ENCODE data around the gene MX2. TPM values are rescaled to one million over a fixed set of nuclear protein-coding genes. Genes with fewer than 3 reads are reported as not detected.
A peak's percentile ranks its signal among the peaks of the same experiment; 100 is the strongest.
"Not testable (repeated sequence)": the region's sequence is repeated elsewhere in the genome, so short reads cannot be mapped to it uniquely, and the experiment has no call there.

Gene MX2, protein sequence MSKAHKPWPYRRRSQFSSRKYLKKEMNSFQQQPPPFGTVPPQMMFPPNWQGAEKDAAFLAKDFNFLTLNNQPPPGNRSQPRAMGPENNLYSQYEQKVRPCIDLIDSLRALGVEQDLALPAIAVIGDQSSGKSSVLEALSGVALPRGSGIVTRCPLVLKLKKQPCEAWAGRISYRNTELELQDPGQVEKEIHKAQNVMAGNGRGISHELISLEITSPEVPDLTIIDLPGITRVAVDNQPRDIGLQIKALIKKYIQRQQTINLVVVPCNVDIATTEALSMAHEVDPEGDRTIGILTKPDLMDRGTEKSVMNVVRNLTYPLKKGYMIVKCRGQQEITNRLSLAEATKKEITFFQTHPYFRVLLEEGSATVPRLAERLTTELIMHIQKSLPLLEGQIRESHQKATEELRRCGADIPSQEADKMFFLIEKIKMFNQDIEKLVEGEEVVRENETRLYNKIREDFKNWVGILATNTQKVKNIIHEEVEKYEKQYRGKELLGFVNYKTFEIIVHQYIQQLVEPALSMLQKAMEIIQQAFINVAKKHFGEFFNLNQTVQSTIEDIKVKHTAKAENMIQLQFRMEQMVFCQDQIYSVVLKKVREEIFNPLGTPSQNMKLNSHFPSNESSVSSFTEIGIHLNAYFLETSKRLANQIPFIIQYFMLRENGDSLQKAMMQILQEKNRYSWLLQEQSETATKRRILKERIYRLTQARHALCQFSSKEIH
- total RNA-seq (2021; fragmentation: NEBNext Ultra II Directional; extraction: Animal tissue kit (Norgen Biotek cat#: 25700)): under 1 TPM in 5 of 6 experiments, not detected in 1; 0.11 to 0.61 (median 0.36) TPM
- long read RNA-seq: 0 reads

GRCh38 chr21:41361786-41362604, at the start of gene MX2:
Gene MX2, plus strand, starts transcription at chr21:41362027. Its CDS starts 14,880 bp downstream, at chr21:41376907.
- Mint-ChIP-seq H3K4me1 (ENCODE audit: low read depth) (peaks cover 25% of the 10 kb centered on the region), H3K36me3 (ENCODE audit: low read depth) (no peaks in the 10 kb centered on the region), H3K27me3 (ENCODE audit: insufficient read depth) (peaks cover 10% of the 10 kb centered on the region; the same call in 1 of the 2 replicates), H3K27ac (peak within 1 kb of the TSS; percentile 64), H3K4me3 (peak within 1 kb of the TSS; percentile 85), H3K9me3 (no peaks in the 10 kb centered on the region)
- TF ChIP-seq CTCF (IDR thresholded peaks at IDR 0.05): no peak
- peak; percentile 30 for DNase-seq

GRCh38 chr21:41313285-41314164, 48.3 kb upstream of the MX2 start:
- not testable (repeated sequence) for H3K4me1 Mint-ChIP-seq (ENCODE audit: low read depth); H3K27ac Mint-ChIP-seq; H3K4me3 Mint-ChIP-seq; H3K9me3 Mint-ChIP-seq; DNase-seq; H3K36me3 Mint-ChIP-seq (ENCODE audit: low read depth); H3K27me3 Mint-ChIP-seq (ENCODE audit: insufficient read depth)

DNA sequence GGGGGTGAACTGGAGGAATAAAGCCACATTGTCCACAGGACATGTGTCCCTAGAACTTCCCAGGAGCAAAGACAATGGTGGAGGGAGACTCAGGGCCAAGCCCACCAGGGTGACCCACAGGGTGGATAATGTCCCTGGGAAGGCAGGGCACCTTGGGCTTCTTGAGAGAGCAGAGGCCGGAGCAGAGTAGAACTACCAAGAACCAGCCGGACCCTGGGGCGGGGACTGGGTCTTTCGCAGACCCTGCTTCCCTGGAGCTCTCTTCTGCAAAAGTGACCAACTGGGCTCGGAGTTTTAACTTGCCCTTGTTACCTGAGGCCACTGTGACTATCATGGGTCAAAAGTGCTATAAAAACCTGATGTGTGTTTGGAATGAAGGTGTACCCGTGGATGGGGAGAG, 46.1 kb upstream of the MX2 start:
- no peak for TF ChIP-seq CTCF (IDR thresholded peaks at IDR 0.05)
- H3K27me3 Mint-ChIP-seq (ENCODE audit: insufficient read depth): peaks cover 7% of the 10 kb centered on the region
- no peaks in the 10 kb centered on the region for H3K36me3 Mint-ChIP-seq (ENCODE audit: low read depth)
- no peak for DNase-seq
- 0 out of 2 replicates have a peak, but pooled peaks cover 3% of the 10 kb centered on the region for H3K9me3 Mint-ChIP-seq
- no peaks in the 10 kb centered on the region for H3K4me1 Mint-ChIP-seq (ENCODE audit: low read depth)
- no peak overlapping the region for H3K27ac Mint-ChIP-seq
- H3K4me3 Mint-ChIP-seq: no peak overlapping the region

DNA sequence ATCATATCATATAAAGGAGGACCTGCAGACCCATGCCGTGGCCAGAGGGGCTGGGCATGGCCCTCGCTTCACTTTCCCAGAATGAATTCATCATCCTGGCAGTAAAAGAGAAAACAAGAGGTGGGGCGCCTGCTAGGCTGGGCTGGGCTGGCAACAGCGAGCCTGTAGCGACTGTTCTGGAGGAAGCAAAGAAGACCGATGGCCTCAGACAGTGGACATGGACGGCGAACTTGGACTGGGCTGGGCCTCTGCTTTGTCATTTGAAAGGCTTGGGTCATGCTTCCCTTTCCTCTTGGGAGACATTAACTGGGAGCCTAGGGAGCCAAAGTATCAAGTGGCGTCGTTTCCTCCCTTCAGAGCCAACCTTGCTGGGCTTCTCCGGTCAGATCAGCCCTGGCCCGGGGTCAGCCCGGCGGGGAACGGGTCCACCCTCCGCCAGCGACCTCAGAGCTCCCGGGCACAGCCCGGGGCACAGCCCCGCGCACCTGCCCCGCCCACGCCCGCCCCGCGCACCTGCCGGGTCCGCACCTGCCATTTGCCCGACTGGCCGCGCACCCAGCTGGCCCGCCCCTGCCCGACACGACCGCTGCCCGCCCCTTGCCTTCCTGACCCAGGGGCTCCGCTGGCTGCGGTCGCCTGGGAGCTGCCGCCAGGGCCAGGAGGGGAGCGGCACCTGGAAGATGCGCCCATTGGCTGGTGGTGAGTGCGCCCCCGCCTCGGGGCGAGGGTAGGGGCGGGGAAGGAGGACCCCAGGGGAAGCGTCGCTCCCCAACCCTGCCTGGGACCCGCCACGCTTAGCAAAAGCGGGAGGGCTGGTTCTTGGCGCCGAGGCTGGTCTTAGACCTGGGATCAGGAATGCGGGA, 45.4 kb upstream of the MX2 start, which contains the start of gene FAM3B:
FAM3B (plus strand) TSS at position 602 of the 863 bp plus-strand sequence; CDS start at position 681, 79 bp downstream.
- Mint-ChIP-seq H3K9me3 (0 out of 2 replicates have a peak, but pooled peaks cover 3% of the 10 kb centered on the region), H3K36me3 (ENCODE audit: low read depth) (no peaks in the 10 kb centered on the region), H3K27ac (no peak within 1 kb of the TSS), H3K27me3 (ENCODE audit: insufficient read depth) (peaks cover 11% of the 10 kb centered on the region), H3K4me3 (no peak within 1 kb of the TSS), H3K4me1 (ENCODE audit: low read depth) (no peaks in the 10 kb centered on the region)
- DNase-seq: no peak
- TF ChIP-seq CTCF (IDR thresholded peaks at IDR 0.05): no peak

GRCh38 chr21:41317063-41317392, 44.8 kb upstream of the MX2 start:
- 0 out of 2 replicates have a peak, but pooled peaks cover 3% of the 10 kb centered on the region for H3K9me3 Mint-ChIP-seq
- no peak overlapping the region for H3K27ac Mint-ChIP-seq
- H3K4me1 Mint-ChIP-seq (ENCODE audit: low read depth): no peaks in the 10 kb centered on the region
- TF ChIP-seq CTCF (IDR thresholded peaks at IDR 0.05): no peak
- H3K4me3 Mint-ChIP-seq: no peak overlapping the region
- DNase-seq: no peak
- no peaks in the 10 kb centered on the region for H3K36me3 Mint-ChIP-seq (ENCODE audit: low read depth)
- peaks cover 11% of the 10 kb centered on the region for H3K27me3 Mint-ChIP-seq (ENCODE audit: insufficient read depth)
